Measurements from ENCODE around the gene PLIN5.

The PLIN5 gene

GRCh38 chr19:4493104-4493928 lies 41.7 kb downstream of the PLIN5 start:
- H3K4me3 ChIP-seq (ENCODE audit: low read depth, low read length) = no peak overlapping the region
- no peak for TF ChIP-seq CTCF (conservative IDR thresholded peaks at IDR 0.05; ENCODE audit: low read depth, low read length)
- DNase-seq (ENCODE audit: low read depth) = no peak

GRCh38 chr19:4492337-4493103 lies 42.5 kb downstream of the PLIN5 start:
- H3K4me3 ChIP-seq (ENCODE audit: low read depth, low read length) = no peak overlapping the region
- no peak for TF ChIP-seq CTCF (conservative IDR thresholded peaks at IDR 0.05; ENCODE audit: low read depth, low read length)
- DNase-seq (ENCODE audit: low read depth) = no peak

GRCh38 chr19:4491446-4491845 lies 43.6 kb downstream of the PLIN5 start:
- no peak for DNase-seq (ENCODE audit: low read depth)
- TF ChIP-seq CTCF (conservative IDR thresholded peaks at IDR 0.05; ENCODE audit: low read depth, low read length) = no peak
- no peak overlapping the region for H3K4me3 ChIP-seq (ENCODE audit: low read depth, low read length)

- DNase-seq (ENCODE audit: low read depth) = no peak
- TF ChIP-seq CTCF (conservative IDR thresholded peaks at IDR 0.05; ENCODE audit: low read depth, low read length) = no peak
- no peak overlapping the region for H3K4me3 ChIP-seq (ENCODE audit: low read depth, low read length)
Measured at GRCh38 chr19:4488496-4488895, 46.5 kb downstream of the PLIN5 start.

GRCh38 chr19:4487572-4487971 lies 47.5 kb downstream of the PLIN5 start:
- no peak for TF ChIP-seq CTCF (conservative IDR thresholded peaks at IDR 0.05; ENCODE audit: low read depth, low read length)
- H3K4me3 ChIP-seq (ENCODE audit: low read depth, low read length) = no peak overlapping the region
- DNase-seq (ENCODE audit: low read depth) = no peak

GRCh38 chr19:4483385-4483784 lies 51.6 kb downstream of the PLIN5 start:
- no peak for DNase-seq (ENCODE audit: low read depth)
- no peak overlapping the region for H3K4me3 ChIP-seq (ENCODE audit: low read depth, low read length)
- TF ChIP-seq CTCF (conservative IDR thresholded peaks at IDR 0.05; ENCODE audit: low read depth, low read length) = no peak
